ENCODE results near the gene RARA. TPM values are rescaled to one million over a fixed set of nuclear protein-coding genes. Genes with fewer than 3 reads are reported as not detected.

RARA gene
- total RNA-seq, 2 experiments from 2014 or later, result 66.6 to 66.7 TPM

DNA sequence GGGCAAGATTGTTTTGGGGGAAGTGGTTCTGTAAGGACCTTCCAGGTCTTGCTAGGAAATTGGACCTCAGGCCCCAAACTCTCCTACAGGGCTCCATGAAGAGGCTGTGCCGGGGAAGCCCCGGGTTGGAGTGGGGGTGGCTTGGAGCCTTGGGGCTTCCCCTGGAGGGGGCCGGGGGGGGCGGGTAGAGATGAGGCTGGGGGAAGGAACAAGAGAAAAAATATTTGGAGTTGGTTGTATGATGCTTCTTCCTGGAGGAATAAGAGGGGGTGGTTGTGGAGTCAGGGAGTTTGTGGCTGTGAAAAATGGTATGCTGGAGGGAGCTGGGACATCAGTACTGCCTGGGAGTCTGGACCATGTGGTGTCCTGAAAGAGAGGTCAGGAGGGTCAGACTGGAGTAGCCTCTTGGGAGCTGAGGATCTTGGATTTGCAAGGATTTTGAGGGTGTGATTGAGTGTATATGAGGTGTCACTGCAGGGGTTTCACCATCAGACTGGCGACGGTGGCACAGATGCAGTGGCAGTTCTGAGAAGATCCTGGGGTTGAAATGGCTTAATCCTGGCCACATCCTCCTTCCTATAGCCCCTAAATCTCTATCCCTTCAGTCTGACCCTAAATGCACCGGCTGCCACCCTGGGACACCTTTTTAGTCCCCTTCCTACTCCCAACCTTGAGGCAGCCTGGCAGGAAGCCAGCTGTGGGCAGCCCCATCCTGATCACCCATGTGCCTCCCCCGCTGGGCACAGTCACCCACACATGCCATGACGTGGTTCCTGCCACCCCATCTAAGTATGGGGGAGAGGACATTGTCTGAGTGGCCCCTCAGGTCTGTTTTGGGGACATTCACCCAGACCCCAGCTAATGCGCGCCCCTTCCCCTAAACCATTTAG lies 10.9 kb downstream of the RARA start:
- Mint-ChIP-seq H3K27me3 (no peaks in the 10 kb centered on the region), H3K4me3 (peak overlapping the region; percentile 99), H3K36me3 (ENCODE audit: low read depth) (peaks cover 30% of the 10 kb centered on the region), H3K27ac (peak overlapping the region; percentile 96), H3K4me1 (peaks cover 66% of the 10 kb centered on the region), H3K9me3 (no peaks in the 10 kb centered on the region)
- DNase-seq, result peak; percentile 62
- ChIA-PET POLR2A (interaction anchor here (0.8 kb wide), 1 partner anchor 13 kb away, joined by 3 read pairs; no protein-coding TSS in a partner anchor), CTCF (interaction anchor here (0.6 to 1.4 kb wide), 6 partner anchors 11 to 333 kb away, joined by 3 to 5 read pairs (median 4); partner anchors contain the start of gene WIPF2)

DNA sequence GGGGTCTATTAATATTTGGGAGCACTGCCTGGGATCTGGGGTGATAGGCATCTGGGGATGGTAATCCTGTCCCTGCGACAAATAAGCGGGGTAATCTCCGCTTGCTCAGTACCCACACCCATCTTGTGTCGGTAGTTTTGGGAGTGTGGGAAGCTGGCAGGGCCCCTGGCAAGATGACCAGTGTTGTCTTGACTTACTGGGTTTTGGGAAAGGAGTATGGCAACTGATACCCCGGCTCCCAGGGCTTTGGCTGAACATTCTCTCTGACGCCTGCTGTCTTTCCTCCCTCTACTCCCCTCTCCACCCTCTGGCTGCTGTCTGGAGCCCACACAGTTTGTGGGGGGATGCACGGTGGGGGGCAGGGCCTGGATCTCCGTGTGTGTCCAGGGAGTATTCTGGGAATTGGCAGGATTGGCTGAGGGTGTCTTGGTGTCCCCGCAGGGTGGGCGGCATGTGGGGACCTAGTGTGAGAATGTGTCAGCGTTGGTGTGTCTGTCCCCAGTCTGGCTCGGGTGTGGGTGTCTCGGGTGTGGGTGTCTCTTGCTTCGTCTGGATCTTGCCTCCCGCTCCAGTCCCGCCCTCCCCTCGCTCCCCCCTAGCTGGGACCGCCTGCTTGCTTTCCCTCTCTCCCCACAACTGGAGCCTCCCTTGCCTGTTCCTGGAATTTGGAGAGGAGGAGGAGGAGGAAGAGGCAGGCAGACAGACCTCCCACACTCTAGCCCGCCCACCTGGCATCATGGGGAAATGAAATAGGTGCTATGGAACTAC lies 12.0 kb downstream of the RARA start:
- Mint-ChIP-seq H3K36me3 (ENCODE audit: low read depth) (peaks cover 31% of the 10 kb centered on the region), H3K27me3 (no peaks in the 10 kb centered on the region), H3K4me1 (peaks cover 66% of the 10 kb centered on the region), H3K9me3 (no peaks in the 10 kb centered on the region), H3K27ac (peak overlapping the region; percentile 96), H3K4me3 (peak overlapping the region; percentile 99)
- ChIA-PET CTCF (interaction anchor here (1.3 to 2.7 kb wide), 4 partner anchors 8 to 212 kb away, joined by 3 to 7 read pairs (median 4); no protein-coding TSS in a partner anchor), POLR2A (no interaction called here)
- no peak for DNase-seq

DNA sequence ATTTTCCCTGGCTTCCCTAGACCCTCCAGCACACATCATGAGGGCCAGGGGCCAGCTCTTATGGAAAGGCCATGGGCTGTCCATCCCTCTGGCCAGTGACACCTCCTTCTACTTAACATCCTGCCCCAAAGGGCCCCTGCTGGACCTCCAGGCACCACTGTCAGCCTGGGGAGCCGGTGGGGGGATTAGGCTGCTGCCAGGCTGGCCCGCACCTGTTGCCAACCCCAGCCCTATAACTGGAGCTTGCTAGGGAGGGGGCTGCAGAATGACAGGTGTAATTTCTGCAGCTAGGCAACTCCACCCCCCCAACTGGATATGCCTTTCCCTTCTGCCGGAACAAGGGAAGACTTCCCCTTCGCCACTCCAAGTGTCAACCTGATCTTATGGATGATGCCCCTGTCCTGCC lies 12.5 kb downstream of the RARA start:
- Mint-ChIP-seq H3K4me1 (peaks cover 66% of the 10 kb centered on the region), H3K27ac (peak overlapping the region; percentile 96), H3K27me3 (no peaks in the 10 kb centered on the region), H3K4me3 (peak overlapping the region; percentile 99), H3K9me3 (no peaks in the 10 kb centered on the region), H3K36me3 (ENCODE audit: low read depth) (peaks cover 36% of the 10 kb centered on the region)
- POLR2A ChIA-PET, result no interaction called here
- no peak for DNase-seq
- CTCF ChIA-PET, result interaction anchor here (1.0 to 7.9 kb wide), 6 partner anchors 9 to 238 kb away, joined by 3 to 47 read pairs (median 4); no protein-coding TSS in a partner anchor

DNA sequence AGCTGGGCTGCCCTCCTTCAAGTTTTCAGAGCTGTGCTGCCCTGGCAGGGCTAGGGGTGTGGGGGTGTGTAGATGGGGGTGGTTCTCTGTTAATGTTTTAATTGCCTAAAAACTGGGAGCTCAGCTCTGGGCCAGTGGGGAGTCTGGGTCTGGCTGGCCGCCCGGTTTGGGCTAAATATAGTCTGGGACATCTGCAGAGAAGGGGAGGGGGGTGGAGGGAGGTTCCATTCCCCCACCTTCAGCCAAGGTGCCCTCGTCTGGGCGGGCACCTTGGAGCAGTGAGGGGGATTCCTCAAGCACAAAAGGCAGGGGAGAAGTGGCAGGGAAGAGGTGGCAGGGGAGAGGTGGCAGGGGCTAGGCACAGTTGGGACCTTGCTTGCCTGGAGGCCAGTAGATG lies 13.0 kb downstream of the RARA start:
- peak overlapping the region; percentile 96 for H3K27ac Mint-ChIP-seq
- no peaks in the 10 kb centered on the region for H3K9me3 Mint-ChIP-seq
- H3K4me1 Mint-ChIP-seq, result peaks cover 68% of the 10 kb centered on the region
- ChIA-PET CTCF (interaction anchor here (1.0 to 7.9 kb wide), 6 partner anchors 9 to 238 kb away, joined by 3 to 47 read pairs (median 5); no protein-coding TSS in a partner anchor), POLR2A (no interaction called here)
- peak overlapping the region; percentile 99 for H3K4me3 Mint-ChIP-seq
- no peaks in the 10 kb centered on the region for H3K27me3 Mint-ChIP-seq
- peaks cover 36% of the 10 kb centered on the region for H3K36me3 Mint-ChIP-seq (ENCODE audit: low read depth)
- no peak for DNase-seq

DNA sequence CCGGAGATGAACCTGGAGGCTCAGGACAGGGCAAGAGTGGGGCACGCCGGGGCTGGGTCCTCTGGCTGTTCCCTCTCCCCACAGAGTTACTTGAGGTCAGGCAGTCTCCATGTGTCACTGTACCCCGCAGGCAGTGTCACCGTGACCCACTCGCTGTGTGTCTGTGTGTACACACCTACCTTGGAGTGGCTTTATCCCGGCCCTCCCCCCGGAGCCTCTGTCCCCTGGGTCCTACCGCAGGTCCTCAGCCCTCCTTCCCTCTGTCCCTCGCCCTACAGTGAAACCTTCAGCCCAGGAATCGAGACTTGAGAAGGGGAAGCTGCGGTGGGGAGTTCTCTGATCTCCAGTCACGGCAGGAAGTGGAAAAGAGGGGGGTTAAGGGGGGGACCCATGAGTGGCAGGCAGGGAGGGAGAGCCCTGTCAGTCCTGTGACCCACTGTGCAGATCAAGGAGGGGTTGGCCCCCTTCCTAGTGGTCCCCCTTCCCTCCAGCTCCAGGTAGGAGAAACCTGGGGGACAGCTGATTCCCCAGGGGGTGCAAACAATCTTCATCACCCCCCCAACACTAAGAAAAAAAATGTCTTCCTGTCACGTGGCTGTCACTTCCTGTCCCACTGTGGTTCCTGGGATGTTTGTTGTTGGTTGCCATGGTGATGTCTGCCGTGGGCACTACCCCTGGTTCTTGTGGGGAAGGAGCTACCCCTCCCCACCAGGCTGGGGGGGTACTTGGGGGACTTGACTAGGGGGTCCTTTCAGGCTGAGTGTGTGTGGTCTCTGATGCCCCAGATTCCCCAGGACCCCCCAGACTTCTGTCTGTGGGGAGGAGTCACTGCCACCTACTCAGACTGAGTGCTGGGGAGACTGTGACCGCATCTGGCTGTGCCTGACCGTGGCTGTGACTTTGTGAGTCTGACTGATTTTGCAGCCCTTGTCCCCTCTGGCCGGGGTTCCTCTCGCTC lies 13.7 kb downstream of the RARA start:
- peak overlapping the region; percentile 96 for H3K27ac Mint-ChIP-seq
- peaks cover 41% of the 10 kb centered on the region for H3K36me3 Mint-ChIP-seq (ENCODE audit: low read depth)
- ChIA-PET CTCF (interaction anchor here (1.0 to 7.9 kb wide), 9 partner anchors 10 to 237 kb away, joined by 3 to 47 read pairs (median 3); no protein-coding TSS in a partner anchor), POLR2A (interaction anchor here (0.7 kb wide), 1 partner anchor 239 kb away, joined by 3 read pairs; no protein-coding TSS in a partner anchor)
- H3K4me1 Mint-ChIP-seq, result peaks cover 68% of the 10 kb centered on the region
- peak overlapping the region; percentile 99 for H3K4me3 Mint-ChIP-seq
- peak; percentile 96 for DNase-seq
- no peaks in the 10 kb centered on the region for H3K9me3 Mint-ChIP-seq
- H3K27me3 Mint-ChIP-seq, result no peaks in the 10 kb centered on the region

DNA sequence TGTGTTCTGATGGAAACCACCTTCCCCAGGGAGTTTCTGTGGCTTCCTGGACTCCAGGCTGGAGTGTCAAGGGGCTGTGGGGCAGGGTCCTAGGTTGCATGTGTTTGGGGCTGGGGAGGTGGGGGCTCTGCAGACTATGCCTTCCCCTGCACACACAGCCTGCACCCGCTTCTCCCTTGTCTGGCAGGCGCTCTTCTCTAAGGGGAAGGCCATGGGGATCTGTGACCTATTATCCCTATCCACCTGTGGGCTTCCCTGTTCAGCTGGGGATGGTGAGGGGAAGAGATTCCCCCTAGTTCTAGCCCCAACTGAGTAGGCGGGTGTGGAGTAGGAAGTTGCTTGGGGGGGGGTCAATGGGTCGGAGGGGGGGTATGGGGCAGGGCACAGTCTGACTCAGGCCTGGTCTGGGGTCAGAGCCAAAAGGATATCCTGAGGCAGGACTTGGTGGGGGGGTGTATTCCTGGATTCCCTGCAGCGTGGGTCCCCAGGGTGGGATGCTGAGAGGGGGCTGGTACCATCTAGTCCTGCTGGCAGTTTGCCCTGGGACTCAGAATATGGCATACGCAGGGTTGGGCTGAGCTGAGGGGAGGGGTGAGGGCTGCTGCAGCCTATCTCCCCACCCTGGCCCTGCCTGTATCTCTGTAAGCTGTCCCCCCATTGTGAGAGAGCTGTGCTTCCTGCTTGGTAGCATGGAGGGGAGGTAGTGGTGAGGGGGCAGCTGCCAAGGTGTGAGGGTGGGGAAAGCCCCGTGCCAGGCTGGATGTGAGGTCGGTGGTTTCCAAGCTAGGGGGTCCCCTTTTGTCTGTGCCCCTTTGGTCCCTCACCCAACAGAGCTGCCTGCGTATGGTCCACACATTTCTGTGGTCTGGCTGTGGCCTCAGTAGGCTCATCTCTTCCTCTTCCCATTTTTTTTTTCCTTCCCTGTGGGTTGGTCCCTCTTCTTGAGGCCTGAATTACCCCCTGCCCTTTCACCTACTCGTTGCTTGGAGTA lies 14.7 kb downstream of the RARA start:
- H3K4me3 Mint-ChIP-seq, result peak overlapping the region; percentile 99
- H3K27ac Mint-ChIP-seq, result peak overlapping the region; percentile 96
- DNase-seq, result peak; percentile 56
- no peaks in the 10 kb centered on the region for H3K27me3 Mint-ChIP-seq
- POLR2A ChIA-PET, result no interaction called here
- CTCF ChIA-PET, result interaction anchor here (0.8 to 7.9 kb wide), 11 partner anchors 8 to 209 kb away, joined by 3 to 47 read pairs (median 3); no protein-coding TSS in a partner anchor
- H3K4me1 Mint-ChIP-seq, result peaks cover 76% of the 10 kb centered on the region
- no peaks in the 10 kb centered on the region for H3K9me3 Mint-ChIP-seq
- H3K36me3 Mint-ChIP-seq (ENCODE audit: low read depth), result peaks cover 48% of the 10 kb centered on the region

DNA sequence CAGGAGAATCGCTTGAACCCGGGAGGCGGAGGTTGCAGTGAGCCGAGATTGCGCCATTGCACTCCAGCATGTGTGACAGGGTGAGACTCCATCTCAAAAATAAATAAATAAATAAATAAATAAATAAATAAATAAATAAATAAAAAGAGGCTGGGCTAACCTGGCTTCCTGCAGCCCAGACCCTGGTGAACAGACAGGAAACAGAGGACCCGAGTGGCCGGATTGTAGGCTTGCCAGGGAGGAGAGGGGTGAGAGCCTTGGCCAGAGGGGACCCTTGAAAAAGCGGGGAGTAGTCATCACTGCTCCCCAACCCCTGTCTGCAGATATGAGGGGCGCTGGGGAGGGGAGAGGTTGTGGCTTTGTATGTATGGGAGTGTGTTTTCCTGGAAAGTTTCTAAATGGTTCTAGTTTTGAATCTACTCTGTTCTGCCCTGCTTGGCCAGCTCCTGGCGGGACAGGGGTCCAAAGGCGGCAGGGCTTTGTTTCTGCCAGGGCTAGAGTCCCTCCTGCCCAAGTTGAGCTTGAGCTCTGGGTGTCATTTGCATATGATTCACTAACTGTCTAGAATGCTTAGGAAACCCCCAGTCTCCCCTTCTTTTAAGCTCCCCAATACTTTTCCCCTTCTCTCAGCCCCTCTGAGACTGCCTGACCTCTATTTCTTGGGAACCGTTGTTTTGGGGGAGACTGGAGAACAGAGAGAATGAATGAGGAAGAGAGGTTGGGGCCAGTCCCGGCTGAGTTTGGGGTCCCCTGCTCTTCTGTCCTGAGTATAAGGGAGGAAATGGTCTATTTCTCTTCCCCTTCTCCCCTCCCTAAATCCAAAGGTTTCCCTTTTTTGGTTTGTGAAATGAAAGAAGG lies 16.4 kb downstream of the RARA start:
- no peaks in the 10 kb centered on the region for H3K9me3 Mint-ChIP-seq
- CTCF ChIA-PET, result interaction anchor here (1.0 to 7.9 kb wide), 8 partner anchors 8 to 101 kb away, joined by 3 to 47 read pairs (median 10); no protein-coding TSS in a partner anchor
- POLR2A ChIA-PET, result no interaction called here
- DNase-seq, result peak; percentile 36
- peak overlapping the region; percentile 96 for H3K27ac Mint-ChIP-seq
- H3K4me3 Mint-ChIP-seq, result peak overlapping the region; percentile 80
- peaks cover 83% of the 10 kb centered on the region for H3K4me1 Mint-ChIP-seq
- no peaks in the 10 kb centered on the region for H3K27me3 Mint-ChIP-seq
- peaks cover 42% of the 10 kb centered on the region for H3K36me3 Mint-ChIP-seq (ENCODE audit: low read depth)

DNA sequence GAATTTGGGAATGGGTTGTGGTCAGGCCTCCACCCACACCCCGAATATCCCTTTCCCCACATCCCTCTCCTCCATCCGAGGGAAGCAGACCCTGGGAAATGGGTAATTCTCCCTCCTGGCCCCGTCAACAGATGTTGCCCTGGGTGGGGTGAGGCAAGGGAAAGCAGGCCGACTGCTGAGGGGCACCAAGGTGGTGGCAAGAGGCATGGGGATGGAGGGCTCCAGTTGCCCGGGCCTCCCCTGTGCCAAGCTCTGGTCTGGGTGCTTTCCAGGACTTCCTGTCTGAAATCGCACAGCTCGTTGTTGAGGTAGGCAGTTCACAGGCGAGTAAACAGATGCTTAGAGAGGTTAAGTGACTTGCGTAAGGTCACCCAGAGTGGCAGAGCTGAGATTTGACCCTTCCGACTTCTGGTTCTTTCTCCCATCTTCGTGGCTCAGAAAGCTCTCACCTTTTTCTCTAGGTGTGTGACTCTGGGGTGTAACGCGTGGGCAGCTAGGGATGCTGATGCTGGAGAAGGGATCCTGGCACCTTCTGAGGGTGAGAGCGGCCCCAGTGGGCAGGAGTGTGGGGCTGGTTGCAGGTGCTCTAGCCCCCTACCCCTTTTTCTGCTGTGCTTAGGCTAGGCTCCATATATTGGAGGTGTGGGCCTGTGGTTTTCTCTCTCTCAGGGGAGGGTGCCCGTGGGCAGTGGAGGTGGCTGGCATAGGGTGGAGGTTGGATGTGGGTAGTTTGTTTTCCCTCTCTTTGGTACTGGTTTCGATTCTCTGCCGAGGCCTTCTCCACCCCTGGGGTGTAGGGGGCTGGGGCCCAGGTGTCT lies 17.2 kb downstream of the RARA start:
- H3K27me3 Mint-ChIP-seq, result no peaks in the 10 kb centered on the region
- ChIA-PET POLR2A (interaction anchor here (0.6 kb wide), 1 partner anchor 164 kb away, joined by 3 read pairs; no protein-coding TSS in a partner anchor), CTCF (interaction anchor here (1.1 to 7.9 kb wide), 8 partner anchors 8 to 100 kb away, joined by 3 to 47 read pairs (median 11); no protein-coding TSS in a partner anchor)
- H3K4me3 Mint-ChIP-seq, result peak overlapping the region; percentile 80
- peak; percentile 70 for DNase-seq
- H3K4me1 Mint-ChIP-seq, result peaks cover 83% of the 10 kb centered on the region
- peaks cover 42% of the 10 kb centered on the region for H3K36me3 Mint-ChIP-seq (ENCODE audit: low read depth)
- no peaks in the 10 kb centered on the region for H3K9me3 Mint-ChIP-seq
- H3K27ac Mint-ChIP-seq, result peak overlapping the region; percentile 96

DNA sequence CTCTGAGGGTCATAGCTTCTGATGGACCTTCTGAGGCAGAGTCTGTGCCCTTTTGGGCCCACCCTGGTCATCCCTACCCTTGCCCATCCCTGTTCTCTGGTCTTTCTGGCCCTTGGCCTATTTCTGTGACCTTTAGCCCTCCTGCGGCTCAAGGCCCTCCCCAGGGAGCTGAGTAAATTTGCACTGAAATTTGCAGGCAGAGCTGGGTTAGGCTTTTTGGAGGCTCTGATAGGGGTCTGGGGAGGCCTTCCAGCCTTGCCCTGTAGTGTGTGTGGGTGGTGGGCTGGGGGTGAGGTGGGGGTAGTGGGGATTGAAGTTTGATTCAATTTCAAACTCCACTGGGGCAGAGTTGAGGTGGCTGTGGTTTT lies 17.8 kb downstream of the RARA start:
- peak overlapping the region; percentile 96 for H3K27ac Mint-ChIP-seq
- H3K9me3 Mint-ChIP-seq, result no peaks in the 10 kb centered on the region
- H3K27me3 Mint-ChIP-seq, result no peaks in the 10 kb centered on the region

More for the DNA sequence above, 17.8 kb downstream of the RARA start:
- ChIA-PET POLR2A (interaction anchor here (0.6 kb wide), 1 partner anchor 163 kb away, joined by 3 read pairs; no protein-coding TSS in a partner anchor), CTCF (interaction anchor here (1.1 to 7.9 kb wide), 7 partner anchors 9 to 27 kb away, joined by 3 to 47 read pairs (median 14); no protein-coding TSS in a partner anchor)
- Mint-ChIP-seq H3K4me3 (peak overlapping the region; percentile 80), H3K4me1 (peaks cover 87% of the 10 kb centered on the region), H3K36me3 (ENCODE audit: low read depth) (peaks cover 46% of the 10 kb centered on the region)
- DNase-seq, result no peak

Data from activated CD4-positive, alpha-beta T cell treated with anti-CD3 and anti-CD28 coated beads, Interleukin-2, amount 10 ng/mL, durations not matched to agents 7 days and 5 days (primary cell).